Measurements from ENCODE around the gene TMED7. TPM values are rescaled to one million over a fixed set of nuclear protein-coding genes. Genes with fewer than 3 reads are reported as not detected.
"Not testable (repeated sequence)": the region's sequence is repeated elsewhere in the genome, so short reads cannot be mapped to it uniquely, and the experiment has no call there.

Gene TMED7
- total RNA-seq, 1 donor from 2014 or later = 74.1 TPM

DNA sequence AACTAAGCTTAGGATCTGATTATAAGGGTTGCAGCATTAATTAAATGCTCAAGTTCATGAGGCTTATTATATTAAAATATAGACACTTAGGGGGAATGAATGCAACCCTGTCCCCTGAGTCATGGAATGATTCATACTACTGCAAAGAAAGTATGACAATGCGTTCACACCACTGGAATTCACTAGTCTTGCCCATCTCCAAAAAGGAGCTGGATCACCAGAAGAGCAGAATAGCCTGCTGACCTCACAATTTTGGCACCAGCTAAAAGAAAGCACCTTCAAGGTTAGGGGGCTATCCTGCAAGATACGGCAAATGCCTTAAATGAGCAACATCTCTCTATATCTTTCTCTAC, 32.0 kb upstream of the TMED7 start:
- TF ChIP-seq, protein P1, sequence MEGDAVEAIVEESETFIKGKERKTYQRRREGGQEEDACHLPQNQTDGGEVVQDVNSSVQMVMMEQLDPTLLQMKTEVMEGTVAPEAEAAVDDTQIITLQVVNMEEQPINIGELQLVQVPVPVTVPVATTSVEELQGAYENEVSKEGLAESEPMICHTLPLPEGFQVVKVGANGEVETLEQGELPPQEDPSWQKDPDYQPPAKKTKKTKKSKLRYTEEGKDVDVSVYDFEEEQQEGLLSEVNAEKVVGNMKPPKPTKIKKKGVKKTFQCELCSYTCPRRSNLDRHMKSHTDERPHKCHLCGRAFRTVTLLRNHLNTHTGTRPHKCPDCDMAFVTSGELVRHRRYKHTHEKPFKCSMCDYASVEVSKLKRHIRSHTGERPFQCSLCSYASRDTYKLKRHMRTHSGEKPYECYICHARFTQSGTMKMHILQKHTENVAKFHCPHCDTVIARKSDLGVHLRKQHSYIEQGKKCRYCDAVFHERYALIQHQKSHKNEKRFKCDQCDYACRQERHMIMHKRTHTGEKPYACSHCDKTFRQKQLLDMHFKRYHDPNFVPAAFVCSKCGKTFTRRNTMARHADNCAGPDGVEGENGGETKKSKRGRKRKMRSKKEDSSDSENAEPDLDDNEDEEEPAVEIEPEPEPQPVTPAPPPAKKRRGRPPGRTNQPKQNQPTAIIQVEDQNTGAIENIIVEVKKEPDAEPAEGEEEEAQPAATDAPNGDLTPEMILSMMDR (conservative IDR thresholded peaks at IDR 0.05; ENCODE audit: low read depth, low read length) = no peak
- no peak overlapping the region for H3K4me3 ChIP-seq (ENCODE audit: low read depth, low read length)
- DNase-seq (ENCODE audit: low read depth) = peak; percentile 25

- TF ChIP-seq, protein P1 (conservative IDR thresholded peaks at IDR 0.05; ENCODE audit: low read depth, low read length) = no peak
- no peak overlapping the region for H3K4me3 ChIP-seq (ENCODE audit: low read depth, low read length)
- no peak for DNase-seq (ENCODE audit: low read depth)
These were observed 31.5 kb upstream of the TMED7 start for GRCh38 chr5:115657125-115657880.

GRCh38 chr5:115656404-115656803, 30.6 kb upstream of the TMED7 start:
- TF ChIP-seq, protein P1 (conservative IDR thresholded peaks at IDR 0.05; ENCODE audit: low read depth, low read length) = no peak
- no peak overlapping the region for H3K4me3 ChIP-seq (ENCODE audit: low read depth, low read length)
- no peak for DNase-seq (ENCODE audit: low read depth)

DNA sequence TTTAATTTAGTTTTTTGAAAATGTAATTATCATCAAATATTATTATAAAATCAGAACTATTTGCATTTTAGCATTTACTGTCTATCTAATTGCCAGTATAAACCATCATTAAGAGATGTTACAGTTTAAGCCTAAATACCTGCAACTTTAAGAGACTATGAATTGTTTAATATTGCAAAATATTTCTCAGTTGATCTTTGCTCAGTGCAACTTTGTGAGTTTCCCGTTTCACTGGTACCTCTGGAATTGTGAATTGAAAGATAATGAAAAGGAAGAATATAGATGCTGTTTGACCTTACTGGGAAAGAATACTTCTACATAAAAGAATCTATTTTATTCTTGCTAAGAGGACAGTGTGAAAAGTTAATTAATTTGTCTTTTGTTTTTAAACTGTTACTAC, 30.2 kb upstream of the TMED7 start:
- DNase-seq (ENCODE audit: low read depth) = no peak
- TF ChIP-seq, protein P1 (conservative IDR thresholded peaks at IDR 0.05; ENCODE audit: low read depth, low read length) = no peak
- no peak overlapping the region for H3K4me3 ChIP-seq (ENCODE audit: low read depth, low read length)

DNA sequence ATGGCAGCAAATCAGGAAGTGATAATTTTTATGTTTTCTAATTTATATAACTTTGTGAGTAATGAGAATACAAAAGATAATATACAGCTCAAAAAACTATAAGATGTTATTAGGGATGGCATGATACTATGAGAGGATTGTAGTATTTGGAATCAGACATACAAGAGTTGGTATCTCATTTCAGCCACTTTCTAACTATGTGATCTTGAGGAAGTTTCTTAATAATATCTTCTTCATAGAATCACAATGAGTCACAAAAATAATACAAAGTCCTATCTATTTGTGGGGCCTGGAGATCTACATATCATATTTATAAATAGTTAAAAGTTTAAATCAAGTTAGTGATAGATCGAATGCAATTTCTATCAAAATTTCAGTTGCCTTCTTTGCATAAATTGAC, 23.7 kb upstream of the TMED7 start:
- TF ChIP-seq, protein P1 (conservative IDR thresholded peaks at IDR 0.05; ENCODE audit: low read depth, low read length) = no peak
- DNase-seq (ENCODE audit: low read depth) = no peak
- H3K4me3 ChIP-seq (ENCODE audit: low read depth, low read length) = no peak overlapping the region

DNA sequence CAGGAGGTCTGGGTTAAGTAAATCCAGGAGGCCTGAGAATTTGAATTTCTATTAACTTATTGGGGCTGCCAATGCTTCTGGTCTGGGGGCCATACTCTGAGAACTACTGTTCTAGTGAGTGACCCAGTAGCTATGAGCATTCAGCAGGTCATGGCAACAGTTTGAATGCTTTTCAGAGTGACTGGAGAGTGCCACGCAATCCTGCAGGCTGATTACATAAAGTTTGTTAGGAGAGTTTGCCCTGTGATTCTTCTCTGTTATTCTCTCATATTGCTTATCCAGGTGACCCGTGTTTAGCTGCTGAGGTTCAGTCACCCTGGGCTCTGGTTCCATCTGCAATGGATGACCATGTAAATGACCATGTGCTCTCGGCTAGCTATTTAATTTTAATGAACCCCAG, 22.2 kb upstream of the TMED7 start:
- no peak for DNase-seq (ENCODE audit: low read depth)
- H3K4me3 ChIP-seq (ENCODE audit: low read depth, low read length) = no peak overlapping the region
- TF ChIP-seq, protein P1 (conservative IDR thresholded peaks at IDR 0.05; ENCODE audit: low read depth, low read length) = no peak

DNA sequence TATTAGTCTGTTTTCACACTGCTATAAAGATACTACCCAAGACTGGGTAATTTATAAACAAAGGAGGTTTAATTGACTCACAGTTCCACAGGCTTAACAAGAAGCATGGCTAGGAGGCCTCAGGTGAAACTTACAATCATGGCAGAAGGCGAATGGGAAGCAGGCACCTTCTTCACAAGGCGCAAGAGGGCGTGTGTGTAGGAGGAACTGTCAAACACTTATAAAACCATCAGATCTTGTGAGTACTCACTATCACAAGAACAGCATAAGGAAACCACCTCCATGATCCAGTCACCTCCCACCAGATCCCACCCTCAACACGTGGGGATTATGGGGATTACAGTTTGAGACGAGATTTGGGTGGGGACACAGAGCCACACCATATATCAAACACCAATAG, 19.6 kb upstream of the TMED7 start:
- not testable (repeated sequence) for H3K4me3 ChIP-seq (ENCODE audit: low read depth, low read length); DNase-seq (ENCODE audit: low read depth)

All from epithelial cell of proximal tubule (primary cell).